HEK293 (cell line): ENCODE measurements around the gene ATP6V0E2.

Experiments
- PBX3 ChIP-seq: sonication (generic); formaldehyde crosslinking; IDR thresholded peaks from 2 replicates; pipeline ENCODE4 v1.8.1; 2022; ENCODE audit warnings: mild to moderate bottlenecking, moderate library complexity, missing genetic modification reagents
- SP2 ChIP-seq: fragments of 450-650 bp; formaldehyde crosslinking; IDR thresholded peaks from 2 replicates; pipeline ENCODE4 v1.5.1; 2016; ENCODE audit warnings: missing biosample characterization, missing genetic modification characterization
- YY1 ChIP-seq: fragments of 450-650 bp; formaldehyde crosslinking; IDR thresholded peaks from 2 replicates; pipeline ENCODE4 v1.5.1; 2018; ENCODE audit warnings: missing biosample characterization, missing genetic modification characterization
- ZBTB1 ChIP-seq: fragments of 450-650 bp; formaldehyde crosslinking; IDR thresholded peaks from 2 replicates; pipeline ENCODE4 v1.5.1; 2016; ENCODE audit warnings: missing biosample characterization, missing genetic modification characterization
- ZFP37 ChIP-seq: fragments of 450-650 bp; formaldehyde crosslinking; IDR thresholded peaks from 2 replicates; pipeline ENCODE4 v1.5.1; 2016; ENCODE audit warnings: missing biosample characterization, missing genetic modification characterization
- ZNF112 ChIP-seq: fragments of 450-650 bp; formaldehyde crosslinking; IDR thresholded peaks from 2 replicates; pipeline ENCODE4 v1.5.0; 2017; ENCODE audit warnings: missing biosample characterization, missing genetic modification characterization
- ZNF148 ChIP-seq: fragments of 450-650 bp; formaldehyde crosslinking; IDR thresholded peaks from 2 replicates; pipeline ENCODE4 v1.5.0; 2017; ENCODE audit warnings: missing biosample characterization, missing genetic modification characterization, borderline replicate concordance
- ZNF521 ChIP-seq: fragments of 450-650 bp; formaldehyde crosslinking; IDR thresholded peaks from 2 replicates; pipeline ENCODE4 v1.5.1; 2017; ENCODE audit warnings: missing biosample characterization, mild to moderate bottlenecking, missing genetic modification characterization
- ZNF530 ChIP-seq: fragments of 450-650 bp; formaldehyde crosslinking; IDR thresholded peaks from 2 replicates; pipeline ENCODE4 v1.5.1; 2016; ENCODE audit warnings: low read depth, missing biosample characterization, missing genetic modification characterization
- ZNF548 ChIP-seq: fragments of 450-650 bp; formaldehyde crosslinking; IDR thresholded peaks from 2 replicates; pipeline ENCODE4 v1.5.1; 2016; ENCODE audit warnings: missing biosample characterization, missing genetic modification characterization
- ZNF629 ChIP-seq: fragments of 450-650 bp; formaldehyde crosslinking; IDR thresholded peaks from 2 replicates; pipeline ENCODE4 v1.5.1; 2017; ENCODE audit warnings: missing biosample characterization, missing genetic modification characterization
- TF ChIP-seq, protein P1 (sequence below): fragments of 450-650 bp; formaldehyde crosslinking; IDR thresholded peaks from 2 replicates; pipeline ENCODE4 v1.5.1; 2016; ENCODE audit warnings: missing biosample characterization, missing genetic modification characterization

DNA sequence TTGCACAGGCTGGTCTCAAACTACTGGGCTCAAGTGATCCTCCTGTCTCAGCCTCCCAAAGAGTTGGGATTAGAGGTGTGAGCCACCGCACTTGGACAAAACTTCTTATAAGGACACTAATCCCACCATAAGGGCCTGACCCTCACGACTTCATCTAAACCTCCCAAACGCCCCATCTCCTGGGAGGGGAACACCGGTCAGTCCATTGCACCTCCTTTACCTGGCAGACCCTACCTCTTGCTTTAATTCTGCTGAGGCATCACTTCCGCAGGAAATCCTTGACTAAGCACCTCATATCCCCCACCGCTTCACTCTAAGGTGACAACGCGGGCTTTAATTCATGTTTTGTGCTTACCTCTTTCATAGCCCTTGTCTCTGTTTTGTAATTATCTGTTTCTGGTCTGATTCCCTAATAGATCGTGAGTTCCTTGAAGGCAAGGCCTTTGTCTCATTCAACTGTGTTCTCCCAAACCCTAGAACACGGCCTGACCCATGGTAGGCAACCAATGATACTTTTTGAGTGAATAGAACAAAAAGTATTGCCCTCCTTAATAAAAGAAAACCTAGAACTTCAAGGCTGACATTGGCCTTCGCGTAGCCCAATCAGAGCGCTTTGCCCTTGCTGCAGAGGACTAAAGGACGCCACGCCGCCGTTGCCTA is 36.1 kb upstream of the ATP6V0E2 start:
- TF ChIP-seq, protein P1, sequence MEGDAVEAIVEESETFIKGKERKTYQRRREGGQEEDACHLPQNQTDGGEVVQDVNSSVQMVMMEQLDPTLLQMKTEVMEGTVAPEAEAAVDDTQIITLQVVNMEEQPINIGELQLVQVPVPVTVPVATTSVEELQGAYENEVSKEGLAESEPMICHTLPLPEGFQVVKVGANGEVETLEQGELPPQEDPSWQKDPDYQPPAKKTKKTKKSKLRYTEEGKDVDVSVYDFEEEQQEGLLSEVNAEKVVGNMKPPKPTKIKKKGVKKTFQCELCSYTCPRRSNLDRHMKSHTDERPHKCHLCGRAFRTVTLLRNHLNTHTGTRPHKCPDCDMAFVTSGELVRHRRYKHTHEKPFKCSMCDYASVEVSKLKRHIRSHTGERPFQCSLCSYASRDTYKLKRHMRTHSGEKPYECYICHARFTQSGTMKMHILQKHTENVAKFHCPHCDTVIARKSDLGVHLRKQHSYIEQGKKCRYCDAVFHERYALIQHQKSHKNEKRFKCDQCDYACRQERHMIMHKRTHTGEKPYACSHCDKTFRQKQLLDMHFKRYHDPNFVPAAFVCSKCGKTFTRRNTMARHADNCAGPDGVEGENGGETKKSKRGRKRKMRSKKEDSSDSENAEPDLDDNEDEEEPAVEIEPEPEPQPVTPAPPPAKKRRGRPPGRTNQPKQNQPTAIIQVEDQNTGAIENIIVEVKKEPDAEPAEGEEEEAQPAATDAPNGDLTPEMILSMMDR (tag by site-specific recombination) = no peak
- TF ChIP-seq YY1 (tag by site-specific recombination) (no peak), ZBTB1 (no peak), SP2 (tag by site-specific recombination) (no peak), PBX3 (no peak), ZNF112 (tag by site-specific recombination) (no peak), ZNF148 (tag by site-specific recombination) (no peak), ZNF548 (no peak), ZNF629 (tag by site-specific recombination) (no peak), ZFP37 (tag by site-specific recombination) (no peak), ZNF521 (tag by site-specific recombination) (no peak), ZNF530 (no peak)
